Activated naive CD4-positive, alpha-beta T cell treated with anti-CD3 and anti-CD28 coated beads, Interleukin-2, amount 50 U/mL, for 72 hours (primary cell): ENCODE results near the gene TRAPPC14. TPM values are rescaled to one million over a fixed set of nuclear protein-coding genes. Genes with fewer than 3 reads are reported as not detected.
A peak's percentile ranks its signal among the peaks of the same experiment; 100 is the strongest.

Experiments used
- ATAC-seq, 2 donors: fragments of 150-1000 bp; cut with Tn5 transposase; 2 replicates each; pipeline ENCODE4 v1.10.0; 2021; ENCODE audit warnings: mild to moderate bottlenecking in 2 of 2, moderate library complexity in 2 of 2
- DNase-seq, 2 donors: peaks; one replicate each; pipeline ENCODE4 v3.0.0; 2021 to 2022; ENCODE audit warnings: low spot score in 2 of 2
- H3K27ac Mint-ChIP-seq, 2 donors: one replicate each; pipeline ENCODE4 v1.8.0; 2022; ENCODE audit warnings: mild to moderate bottlenecking in 2 of 2, mixed read lengths in 2 of 2
- H3K36me3 Mint-ChIP-seq, 2 donors: one replicate each; pipeline ENCODE4 v1.8.0; 2022; ENCODE audit warnings: mixed read lengths in 2 of 2
- H3K9me3 Mint-ChIP-seq, 2 donors: one replicate each; pipeline ENCODE4 v1.8.0; 2022; ENCODE audit warnings: mixed read lengths in 2 of 2
- total RNA-seq, 2 donors: library from RNA; stranded (reverse); gene quantifications; one replicate each; pipeline ENCODE4 v1.2.3, GENCODE V29; 2022

Gene TRAPPC14
- total RNA-seq, 2 donors from 2014 or later: 17.1 to 32.8 TPM

DNA sequence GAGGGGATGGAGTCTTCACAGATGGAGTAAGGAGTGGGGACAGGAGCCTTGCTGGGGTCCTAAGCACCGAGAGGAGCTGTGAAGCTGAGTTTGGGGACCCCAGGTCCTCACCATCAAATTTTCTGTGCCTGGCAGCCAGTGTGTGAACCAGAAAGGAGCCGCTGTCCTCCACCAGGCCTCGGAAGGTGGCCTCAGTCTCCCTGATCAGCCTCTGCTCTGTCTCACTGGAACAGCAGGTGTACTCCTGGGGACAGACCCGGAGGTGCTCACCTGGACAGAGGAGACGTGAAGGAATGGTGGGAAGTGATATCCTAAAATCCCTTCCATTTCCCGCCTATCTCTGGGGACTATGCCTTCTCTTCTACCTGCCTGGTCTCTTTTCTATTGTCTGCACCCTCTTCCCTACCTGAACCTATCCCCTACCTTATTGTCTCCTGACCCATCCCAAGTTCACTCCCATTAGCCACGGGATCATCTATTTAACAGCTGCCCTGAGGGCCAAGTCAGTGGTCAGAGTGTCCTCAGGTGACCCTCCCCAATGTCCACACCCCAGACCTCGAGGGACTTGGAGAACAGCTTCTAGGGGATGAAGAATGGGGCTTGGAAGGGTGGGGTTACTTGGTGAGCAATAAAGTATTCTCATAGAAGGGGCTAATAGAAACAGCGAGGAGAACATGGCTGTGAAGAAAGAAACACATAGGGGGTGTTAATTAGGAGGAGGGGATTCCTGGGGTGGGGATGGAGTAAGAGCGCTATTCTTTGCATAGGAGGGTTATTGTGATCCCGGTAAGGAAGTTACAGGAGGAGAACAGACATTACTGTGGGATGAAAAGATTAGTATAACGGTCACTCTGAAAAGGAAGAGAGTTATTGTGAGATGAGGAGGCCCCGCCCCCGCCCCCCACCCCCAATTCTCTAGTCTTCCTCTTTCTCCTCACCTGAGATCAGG lies 17.8 kb upstream of the TRAPPC14 start:
- ATAC-seq (no peak), DNase-seq (no peak)
- H3K36me3 Mint-ChIP-seq: peaks cover 0 to 7% of the 10 kb centered on the region in 2 donors
- peaks cover 0 to 4% of the 10 kb centered on the region in 2 donors for H3K9me3 Mint-ChIP-seq
- H3K27ac Mint-ChIP-seq: peak overlapping the region in 1 of 2 donors; percentile 75

DNA sequence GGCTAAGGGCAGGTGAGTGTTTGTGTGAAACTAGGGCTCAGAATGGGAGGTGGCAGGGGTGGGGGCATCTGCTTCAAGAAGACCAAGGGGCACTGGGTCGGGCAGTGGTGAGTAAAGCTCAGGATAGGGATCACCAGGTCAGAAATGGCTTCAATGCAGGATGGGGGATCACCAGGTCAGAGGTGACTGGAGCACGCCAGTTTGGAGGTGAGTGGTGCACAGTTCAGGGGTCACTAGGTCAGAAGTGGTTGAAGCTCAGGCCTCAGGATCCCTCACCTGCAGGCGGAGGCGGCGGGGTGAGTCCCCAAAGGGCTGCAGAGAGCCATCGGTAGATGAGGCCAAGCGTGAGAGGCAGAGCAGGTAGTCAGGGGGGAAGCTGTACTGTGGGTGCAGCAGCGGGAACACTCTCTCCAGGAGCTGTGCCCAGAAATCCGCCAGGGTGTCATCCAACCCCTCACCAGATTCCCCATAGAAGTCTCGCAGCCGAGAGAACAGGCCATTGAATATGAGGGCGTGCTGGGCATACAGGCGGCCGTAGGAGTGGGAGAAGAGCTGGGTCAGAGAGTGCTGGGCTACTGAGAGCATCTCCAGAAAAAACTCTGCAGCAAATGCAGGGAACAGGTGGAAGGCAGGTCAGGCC lies 16.9 kb upstream of the TRAPPC14 start:
- H3K36me3 Mint-ChIP-seq: peaks cover 0 to 4% of the 10 kb centered on the region in 2 donors
- H3K27ac Mint-ChIP-seq: peak overlapping the region in 1 of 2 donors; percentile 20
- ATAC-seq (no peak), DNase-seq (no peak)
- peaks cover 0 to 2% of the 10 kb centered on the region in 2 donors for H3K9me3 Mint-ChIP-seq

DNA sequence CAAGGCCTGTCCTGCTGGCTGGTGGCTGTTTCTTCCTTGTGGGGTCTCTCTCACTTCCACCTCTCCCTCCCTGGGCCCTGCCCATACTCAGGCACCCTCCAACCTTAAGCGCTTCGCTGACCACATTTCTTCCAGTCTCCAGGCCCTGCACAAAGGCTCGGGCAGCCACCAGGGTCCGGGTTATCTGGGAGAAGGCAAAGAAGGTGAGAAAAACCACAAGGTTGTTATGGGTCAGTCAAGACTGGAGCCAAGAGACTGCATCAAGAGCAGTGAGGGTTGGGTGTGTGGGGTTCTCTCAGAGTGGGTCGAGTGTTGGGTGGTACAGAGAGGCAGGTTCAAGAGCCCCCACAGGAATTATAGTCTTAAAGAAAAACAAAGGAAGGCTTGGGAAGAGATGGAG lies 16.1 kb upstream of the TRAPPC14 start:
- Mint-ChIP-seq H3K36me3 (no peaks in the 10 kb centered on the region), H3K27ac (peak overlapping the region in 1 of 2 donors; percentile 20), H3K9me3 (no peaks in the 10 kb centered on the region)
- no peak for ATAC-seq
- no peak for DNase-seq

DNA sequence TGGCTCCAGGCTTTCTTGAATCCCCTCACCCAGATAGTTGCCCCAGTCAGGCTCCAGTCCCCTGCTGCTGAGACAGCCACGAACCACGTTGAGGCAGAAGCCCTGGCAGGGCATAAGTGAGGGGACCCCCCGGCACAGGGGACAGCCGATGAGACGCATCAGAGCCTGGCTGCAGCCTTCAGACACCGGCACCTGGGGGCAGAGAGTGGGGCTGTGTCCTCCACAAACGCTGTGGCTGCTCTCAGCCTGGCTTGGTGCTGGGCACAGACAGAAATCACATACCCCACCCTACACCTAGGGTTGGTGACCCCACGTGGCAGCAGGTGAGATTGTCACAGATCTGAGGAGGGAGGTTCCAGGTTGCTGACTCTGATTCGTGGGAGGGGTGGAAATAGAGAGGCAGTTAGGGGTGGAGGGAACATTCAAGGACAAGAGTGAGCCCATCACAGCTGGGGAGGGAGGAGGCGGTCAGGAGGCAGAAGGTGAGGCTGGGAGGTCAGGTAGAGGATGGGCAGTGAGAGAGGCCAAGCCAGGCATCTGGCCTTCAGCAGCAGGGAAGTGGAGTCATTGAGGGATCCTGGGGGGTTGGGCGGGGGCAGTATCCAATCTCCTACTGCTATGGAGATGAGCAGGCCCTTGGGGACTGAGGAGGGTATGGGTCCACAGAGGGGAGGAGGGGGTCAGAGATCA lies 15.4 kb upstream of the TRAPPC14 start:
- no peak overlapping the region for H3K27ac Mint-ChIP-seq
- H3K36me3 Mint-ChIP-seq: no peaks in the 10 kb centered on the region
- H3K9me3 Mint-ChIP-seq: no peaks in the 10 kb centered on the region
- no peak for DNase-seq
- no peak for ATAC-seq

DNA sequence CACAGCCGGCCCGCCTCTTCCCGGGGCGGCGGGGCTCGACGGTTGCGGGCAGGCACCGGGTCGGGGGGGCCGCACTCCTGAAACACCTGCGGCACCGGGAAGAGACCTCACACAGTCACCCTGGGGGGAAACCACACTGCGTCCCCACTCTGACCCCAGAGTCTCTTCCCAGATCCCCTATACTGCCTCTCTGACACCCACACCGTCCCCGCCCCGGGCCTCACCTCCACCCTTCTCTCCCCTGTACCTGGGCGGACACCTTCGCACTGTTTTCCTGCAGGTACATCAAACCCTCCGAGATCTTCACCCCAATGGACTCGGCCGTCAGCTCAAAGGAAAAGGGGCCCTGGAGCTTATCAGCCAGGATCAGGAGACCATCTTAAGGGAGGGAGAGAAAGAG lies 13.3 kb upstream of the TRAPPC14 start:
- ATAC-seq: peak; percentile 9 to 24
- no peaks in the 10 kb centered on the region for H3K36me3 Mint-ChIP-seq
- no peak overlapping the region for H3K27ac Mint-ChIP-seq
- H3K9me3 Mint-ChIP-seq: no peaks in the 10 kb centered on the region
- no peak for DNase-seq

DNA sequence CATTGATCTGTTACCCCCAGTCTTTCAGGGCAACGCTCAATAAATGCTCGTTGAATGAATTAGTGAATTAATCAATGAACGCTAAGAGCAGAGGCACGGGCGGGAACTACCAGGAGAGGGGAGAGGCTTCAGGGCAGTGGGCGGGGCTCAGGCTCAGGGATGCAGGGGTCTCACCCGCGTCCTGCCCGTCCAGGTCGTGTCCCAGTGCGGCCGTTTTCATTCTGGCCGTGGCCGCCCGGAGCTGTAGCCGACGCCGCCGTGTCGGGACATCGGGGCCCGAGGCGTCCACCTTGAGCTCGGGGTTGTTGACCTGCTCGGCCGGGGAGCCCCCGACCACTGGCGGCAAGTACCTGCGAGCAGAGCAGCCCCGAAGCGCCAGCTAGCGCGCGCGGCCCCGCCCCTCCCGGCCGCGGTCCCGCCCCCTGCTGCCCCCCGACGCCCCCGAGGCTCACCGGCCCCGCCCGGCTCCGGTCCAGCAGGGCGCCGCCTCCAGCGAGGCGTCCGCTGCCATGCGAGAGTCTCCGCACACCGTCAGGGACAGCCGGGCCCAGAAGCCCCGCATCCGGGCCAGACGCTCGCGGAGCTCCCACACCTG lies 12.7 kb upstream of the TRAPPC14 start:
- H3K36me3 Mint-ChIP-seq: no peaks in the 10 kb centered on the region
- H3K9me3 Mint-ChIP-seq: no peaks in the 10 kb centered on the region
- peak; percentile 44 to 49 for ATAC-seq
- peak in 1 of 2 donors; percentile 33 for DNase-seq
- H3K27ac Mint-ChIP-seq: no peak overlapping the region

DNA sequence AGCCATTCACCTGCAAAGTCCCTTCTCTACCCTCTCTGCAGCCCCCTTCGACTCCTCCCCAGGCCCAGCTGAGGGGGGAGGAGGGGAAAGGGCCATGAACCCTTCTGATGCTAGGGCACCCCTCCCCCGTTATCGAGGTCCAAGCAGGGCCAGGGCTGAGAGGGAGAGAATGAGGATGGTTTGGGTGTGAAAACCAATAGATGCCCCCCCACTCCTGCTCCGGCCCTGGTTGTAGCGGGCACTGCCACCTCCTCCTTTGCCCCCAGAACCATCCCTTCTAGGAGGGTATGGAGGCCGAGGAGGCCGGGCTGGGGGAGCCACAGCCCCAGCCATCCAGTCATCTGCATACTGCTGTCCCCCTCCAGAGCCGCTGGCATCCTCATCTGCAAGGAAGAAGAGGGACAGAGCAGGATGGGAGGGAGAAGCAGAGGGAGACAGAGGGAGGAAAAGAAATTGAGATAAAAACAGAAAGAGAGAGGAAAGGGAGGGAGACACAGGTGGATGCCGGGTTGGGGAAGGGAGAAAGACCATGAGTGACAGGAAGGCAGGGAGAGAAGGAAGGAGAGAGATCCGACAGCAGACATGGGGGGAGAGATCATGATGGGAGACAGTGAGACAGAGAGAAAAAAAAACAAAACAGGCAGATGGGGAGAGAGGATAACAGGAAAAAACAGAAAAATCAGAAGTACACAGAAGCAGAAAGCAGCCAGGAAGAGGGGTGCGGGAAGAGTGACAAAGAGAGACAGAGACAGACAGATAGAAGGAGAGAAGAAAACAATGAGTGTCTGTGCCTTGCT lies 11.8 kb upstream of the TRAPPC14 start:
- DNase-seq: no peak
- H3K9me3 Mint-ChIP-seq: no peaks in the 10 kb centered on the region
- ATAC-seq: no peak
- peak overlapping the region in 1 of 2 donors; percentile 17 for H3K27ac Mint-ChIP-seq
- no peaks in the 10 kb centered on the region for H3K36me3 Mint-ChIP-seq

DNA sequence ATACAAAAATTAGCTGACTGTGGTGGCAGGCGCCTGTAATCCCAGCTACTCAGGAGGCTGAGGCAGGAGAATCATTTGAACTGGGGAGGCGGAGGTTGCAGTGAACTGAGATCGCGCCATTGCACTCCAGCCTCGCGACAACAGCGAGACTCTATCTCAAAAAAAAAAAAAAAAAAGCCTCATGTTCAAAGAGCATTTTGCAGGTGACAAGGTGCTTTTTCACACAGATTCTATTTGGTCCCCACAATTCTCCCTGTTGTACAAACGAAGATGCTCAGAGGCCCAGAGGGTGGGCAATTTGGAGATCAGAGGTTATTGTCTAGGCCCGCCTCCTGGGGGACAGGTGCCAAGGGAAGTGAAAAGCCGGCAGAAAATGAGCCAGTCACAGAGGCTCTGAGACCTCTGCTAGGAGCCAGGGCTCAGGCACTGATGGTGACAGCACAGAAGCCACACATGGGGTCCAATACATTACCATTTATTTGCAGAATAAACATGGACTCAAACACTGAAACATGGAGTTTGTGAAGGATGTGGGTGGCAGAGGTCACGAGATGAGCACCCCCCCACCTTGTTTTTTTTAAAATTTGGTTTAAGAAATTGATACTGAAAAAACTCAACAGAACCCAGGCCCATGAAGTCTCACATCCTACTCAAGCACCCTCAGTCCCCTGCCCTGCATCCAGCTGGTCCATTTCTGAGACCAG lies 10.8 kb upstream of the TRAPPC14 start:
- H3K27ac Mint-ChIP-seq: peak overlapping the region; percentile 22 to 80
- H3K9me3 Mint-ChIP-seq: no peaks in the 10 kb centered on the region
- H3K36me3 Mint-ChIP-seq: no peaks in the 10 kb centered on the region
- peak in 1 of 2 donors; percentile 28 for DNase-seq
- ATAC-seq: peak; percentile 21 to 28

DNA sequence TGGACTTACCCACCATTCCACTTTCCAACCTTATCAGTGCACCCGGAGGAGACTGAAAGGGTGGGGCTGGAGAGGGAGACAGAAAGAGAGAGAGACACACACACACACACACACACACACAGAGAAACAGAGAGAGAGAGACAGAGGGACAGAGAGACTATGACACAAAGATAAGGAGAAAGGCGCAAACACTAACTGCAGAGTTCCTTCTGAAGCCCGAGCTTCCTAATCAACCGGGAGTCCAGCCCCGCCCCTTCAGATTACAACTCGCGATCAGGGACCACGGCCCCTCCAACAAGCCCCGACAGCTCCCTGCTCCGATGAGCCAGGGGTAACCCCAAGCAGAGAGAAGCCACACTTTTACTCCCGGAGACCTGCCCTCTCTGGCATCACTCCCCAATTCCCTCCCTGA lies 9.4 kb upstream of the TRAPPC14 start:
- Mint-ChIP-seq H3K36me3 (no peaks in the 10 kb centered on the region), H3K9me3 (no peaks in the 10 kb centered on the region), H3K27ac (peak overlapping the region in 1 of 2 donors; percentile 80)
- peak in 1 of 2 donors; percentile 29 for DNase-seq
- peak; percentile 17 to 23 for ATAC-seq

DNA sequence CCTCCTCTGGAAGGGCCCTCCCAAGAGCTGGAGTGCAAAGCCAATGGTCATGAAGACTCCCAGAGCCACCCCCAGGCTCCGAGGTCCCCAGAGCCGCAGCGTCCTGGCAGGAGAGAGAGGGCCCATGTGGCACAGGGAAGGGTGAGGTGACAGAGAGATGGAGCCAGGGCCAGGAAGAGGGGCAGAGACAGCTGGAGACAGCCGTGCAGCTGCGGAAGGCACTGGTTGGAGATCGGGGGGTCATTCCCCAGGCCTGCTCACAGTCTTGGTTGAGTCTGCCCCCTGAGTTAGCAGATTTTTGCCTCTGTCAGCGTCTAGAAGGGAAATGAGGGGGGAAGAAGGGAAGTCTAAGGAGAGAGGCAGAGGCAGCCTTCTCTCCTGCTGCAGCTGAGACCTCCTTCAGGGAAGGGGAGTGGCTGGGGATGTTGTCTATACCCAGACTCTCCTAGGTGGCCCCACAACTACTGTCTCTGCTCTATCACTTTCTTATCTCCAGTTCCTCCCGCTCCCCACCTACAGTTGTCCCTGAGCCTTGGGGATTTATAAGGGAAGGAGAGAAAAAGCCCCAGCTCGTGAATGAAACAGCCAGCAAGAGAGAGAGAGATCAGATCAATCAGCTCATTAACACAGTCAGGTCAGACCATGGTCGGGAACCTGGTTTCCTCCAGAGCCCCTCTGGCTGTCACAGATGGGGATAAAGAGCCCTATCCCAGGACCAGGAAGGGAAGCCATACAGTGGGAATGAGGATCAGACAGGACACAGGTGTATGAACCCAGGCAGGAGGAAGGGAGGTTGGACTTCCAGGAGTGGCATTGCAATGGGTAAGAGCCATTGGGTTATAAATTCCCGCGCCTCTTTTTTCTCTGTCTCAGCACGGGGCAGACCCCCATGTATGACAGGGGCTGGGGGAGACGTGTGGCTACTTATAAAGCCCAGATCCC lies 8.7 kb upstream of the TRAPPC14 start:
- ATAC-seq (no peak), DNase-seq (peak in 1 of 2 donors; percentile 23)
- no peaks in the 10 kb centered on the region for H3K9me3 Mint-ChIP-seq
- H3K36me3 Mint-ChIP-seq: no peaks in the 10 kb centered on the region
- peak overlapping the region; percentile 80 to 87 for H3K27ac Mint-ChIP-seq

DNA sequence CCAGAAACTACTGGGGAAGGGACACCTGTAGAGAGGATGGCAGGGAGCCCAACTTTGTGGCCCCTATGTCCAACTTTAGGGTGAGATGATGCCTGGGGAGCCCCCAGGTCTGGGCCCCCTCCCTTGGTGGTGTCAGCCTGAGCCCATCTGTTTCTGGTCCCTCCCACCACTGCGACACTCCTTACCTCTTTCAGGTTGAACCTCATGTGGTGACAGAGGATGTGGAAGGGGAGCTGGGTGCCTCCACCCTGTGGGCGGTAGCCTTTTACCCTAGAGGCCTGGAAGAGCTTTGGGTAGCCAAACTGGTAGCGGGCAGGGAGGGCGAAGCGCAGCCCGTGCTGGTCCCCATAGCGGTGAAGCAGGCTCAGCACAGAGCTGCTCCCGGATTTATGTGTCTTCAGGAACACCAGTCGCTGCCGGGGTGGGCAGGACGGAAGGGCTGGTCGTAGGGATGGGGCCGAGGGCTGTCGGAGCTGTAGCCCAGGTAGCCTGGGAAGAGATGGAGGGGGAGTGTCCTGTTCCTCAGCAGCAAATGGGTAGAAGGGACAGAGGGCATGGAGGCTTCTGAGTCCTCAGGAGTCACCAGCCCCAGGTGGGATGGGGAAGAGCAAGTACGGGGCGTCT lies 7.9 kb upstream of the TRAPPC14 start:
- no peaks in the 10 kb centered on the region for H3K36me3 Mint-ChIP-seq
- no peaks in the 10 kb centered on the region for H3K9me3 Mint-ChIP-seq
- peak overlapping the region; percentile 80 to 87 for H3K27ac Mint-ChIP-seq
- peak; percentile 38 to 48 for ATAC-seq
- DNase-seq: peak in 1 of 2 donors; percentile 42

DNA sequence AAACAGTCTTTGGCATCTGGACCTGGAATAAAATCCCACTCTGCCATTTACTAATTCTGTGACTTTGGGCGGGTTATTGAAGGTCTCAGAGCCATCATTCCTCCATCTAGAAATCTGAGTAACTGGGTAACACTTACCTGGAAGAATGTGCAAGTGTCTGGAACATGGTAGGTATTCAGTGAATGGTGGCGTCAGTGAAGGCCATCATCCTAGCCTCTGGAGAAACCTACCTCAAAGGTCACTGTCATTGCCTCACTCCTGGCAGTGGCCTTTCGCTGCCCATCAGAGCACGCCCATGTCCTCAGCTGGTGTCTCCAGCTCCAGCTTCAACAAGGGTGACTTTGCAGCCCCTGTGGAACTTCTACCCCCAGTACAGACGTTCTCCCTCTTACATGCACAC lies 5.3 kb upstream of the TRAPPC14 start:
- no peak for DNase-seq
- peak overlapping the region in 1 of 2 donors; percentile 66 for H3K27ac Mint-ChIP-seq
- no peak for ATAC-seq
- no peaks in the 10 kb centered on the region for H3K36me3 Mint-ChIP-seq
- no peaks in the 10 kb centered on the region for H3K9me3 Mint-ChIP-seq

DNA sequence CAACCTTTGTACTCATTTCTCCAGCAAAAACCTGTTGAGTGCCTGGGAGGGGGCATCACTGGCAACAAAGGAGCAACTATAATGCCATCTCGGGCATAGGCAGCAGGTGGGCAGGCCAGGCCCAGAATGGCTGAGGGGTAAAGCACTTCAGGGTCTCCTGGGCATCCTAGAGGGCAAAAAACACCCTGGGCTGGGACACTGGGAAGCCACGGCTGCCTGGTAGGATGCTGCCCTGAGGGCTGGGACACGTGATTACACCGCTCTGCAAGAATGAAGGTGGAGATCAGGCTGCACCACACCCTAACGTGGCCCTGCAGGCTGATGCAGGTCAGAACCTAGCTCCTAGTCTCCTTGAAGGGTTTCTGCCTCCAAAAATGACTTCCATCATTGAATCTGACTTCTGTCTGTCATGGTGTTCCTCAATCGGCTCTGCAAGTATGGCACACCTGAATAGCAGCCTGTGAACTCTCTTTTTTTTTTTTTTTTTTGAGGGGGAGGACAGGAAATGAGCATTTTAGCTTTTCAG lies 4.5 kb upstream of the TRAPPC14 start:
- no peaks in the 10 kb centered on the region for H3K36me3 Mint-ChIP-seq
- no peak for ATAC-seq
- no peak for DNase-seq
- H3K9me3 Mint-ChIP-seq: no peaks in the 10 kb centered on the region
- H3K27ac Mint-ChIP-seq: peak overlapping the region; percentile 66 to 68

DNA sequence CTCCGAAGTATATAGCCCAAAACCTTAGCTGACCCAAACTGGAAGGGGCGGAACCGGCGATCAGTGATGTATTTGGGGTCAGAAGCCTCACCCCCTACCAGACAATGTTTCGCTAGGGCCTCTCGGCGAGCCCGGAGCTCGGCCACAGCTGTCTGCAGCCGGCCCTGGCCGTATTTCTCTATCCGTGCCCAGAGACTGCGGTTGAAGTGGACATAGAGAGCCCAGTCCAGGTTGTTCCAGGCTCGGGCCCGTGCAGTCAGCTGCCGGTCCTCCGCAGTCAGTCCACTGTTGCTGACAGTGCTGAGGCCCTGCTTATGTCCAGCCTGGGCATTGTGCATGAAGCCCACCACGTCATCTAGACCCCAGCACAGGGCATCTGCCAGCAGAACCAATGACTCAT lies 1.5 kb upstream of the TRAPPC14 start:
- H3K9me3 Mint-ChIP-seq: no peaks in the 10 kb centered on the region
- ATAC-seq: no peak
- H3K27ac Mint-ChIP-seq: peak overlapping the region in 1 of 2 donors; percentile 88
- DNase-seq: no peak
- H3K36me3 Mint-ChIP-seq: no peaks in the 10 kb centered on the region
